ENCODE results near the gene FGF18. TPM values are rescaled to one million over a fixed set of nuclear protein-coding genes. Genes with fewer than 3 reads are reported as not detected.

Gene FGF18
- polyA plus RNA-seq, 3 donors, result not detected

DNA sequence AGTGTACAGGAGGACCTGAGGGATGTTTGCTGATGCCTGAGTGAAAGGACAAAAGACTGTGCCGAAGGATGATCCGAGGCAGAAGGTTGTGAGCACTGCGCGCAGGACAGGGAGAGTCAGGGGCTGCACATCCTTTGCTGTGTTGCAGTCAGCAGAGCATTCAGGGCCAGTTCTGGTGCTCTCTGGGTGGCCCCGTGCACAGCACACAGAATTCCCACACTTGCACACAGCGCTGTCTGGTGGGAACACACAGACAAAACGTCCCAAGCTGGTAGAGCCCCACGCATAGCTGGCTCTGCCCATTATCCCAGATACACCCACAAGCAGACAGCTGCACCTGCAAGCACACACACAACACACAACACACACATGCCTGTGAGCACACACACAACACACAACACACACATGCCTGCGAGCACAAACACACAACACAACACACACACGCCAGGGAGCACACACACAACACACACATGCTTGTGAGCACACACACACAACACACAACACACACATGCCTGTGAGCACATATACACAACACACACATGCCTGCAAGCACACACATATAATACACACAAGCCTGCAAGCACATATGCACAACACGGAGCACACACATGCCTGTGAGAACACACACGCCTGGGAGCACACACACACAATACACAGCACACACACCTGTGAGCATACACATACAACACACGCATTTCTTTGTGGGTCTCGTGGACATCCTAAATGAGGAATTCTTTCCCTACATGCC lies 74.4 kb downstream of the FGF18 start:
- intact Hi-C loops (cut with micrococcal nuclease), result no loop called here
- no peaks in the 10 kb centered on the region for H3K36me3 Mint-ChIP-seq
- Histone ChIP-seq H3K36me3 (replicated peaks in 1 of 2; ENCODE audit: control insufficient read depth in 1 of 2, insufficient read depth in 2 of 2, low read length in 2 of 2) (no peaks in the 10 kb centered on the region), H4K20me1 (ENCODE audit: insufficient read depth, low read length) (no peaks in the 10 kb centered on the region), H2AFZ (ENCODE audit: insufficient read depth, low read depth, low read length, poor library complexity, severe bottlenecking) (no peak overlapping the region), H3K9ac (ENCODE audit: insufficient read depth, low read length, poor library complexity, severe bottlenecking) (no peak overlapping the region), H3K4me2 (replicated peaks; ENCODE audit: extremely low read depth, low read length, poor library complexity, severe bottlenecking) (no peak overlapping the region), H3K27me3 (ENCODE audit: control insufficient read depth in 2 of 2, insufficient read depth in 2 of 2, low read length in 2 of 2) (no peaks in the 10 kb centered on the region), H3K4me3 (replicated peaks in 1 of 3; ENCODE audit: low read depth in 2 of 3, low read length in 3 of 3) (no peak overlapping the region), H3K4me1 (ENCODE audit: control insufficient read depth in 1 of 2, insufficient read depth in 2 of 2, low read length in 2 of 2) (no peaks in the 10 kb centered on the region), H3K27ac (ENCODE audit: low read depth in 1 of 2, low read length in 2 of 2) (no peak overlapping the region), H3K9me3 (replicated peaks in 1 of 2; ENCODE audit: control insufficient read depth in 1 of 2, insufficient read depth in 1 of 2, low read length in 2 of 2) (no peaks in the 10 kb centered on the region), H3K79me2 (ENCODE audit: insufficient read depth, low read length) (no peaks in the 10 kb centered on the region)
- peaks cover 0 to 2% (median 0%) of the 10 kb centered on the region in 7 donors for H3K9me3 Mint-ChIP-seq
- H3K27ac Mint-ChIP-seq, result no peak overlapping the region
- TF ChIP-seq, protein P1, sequence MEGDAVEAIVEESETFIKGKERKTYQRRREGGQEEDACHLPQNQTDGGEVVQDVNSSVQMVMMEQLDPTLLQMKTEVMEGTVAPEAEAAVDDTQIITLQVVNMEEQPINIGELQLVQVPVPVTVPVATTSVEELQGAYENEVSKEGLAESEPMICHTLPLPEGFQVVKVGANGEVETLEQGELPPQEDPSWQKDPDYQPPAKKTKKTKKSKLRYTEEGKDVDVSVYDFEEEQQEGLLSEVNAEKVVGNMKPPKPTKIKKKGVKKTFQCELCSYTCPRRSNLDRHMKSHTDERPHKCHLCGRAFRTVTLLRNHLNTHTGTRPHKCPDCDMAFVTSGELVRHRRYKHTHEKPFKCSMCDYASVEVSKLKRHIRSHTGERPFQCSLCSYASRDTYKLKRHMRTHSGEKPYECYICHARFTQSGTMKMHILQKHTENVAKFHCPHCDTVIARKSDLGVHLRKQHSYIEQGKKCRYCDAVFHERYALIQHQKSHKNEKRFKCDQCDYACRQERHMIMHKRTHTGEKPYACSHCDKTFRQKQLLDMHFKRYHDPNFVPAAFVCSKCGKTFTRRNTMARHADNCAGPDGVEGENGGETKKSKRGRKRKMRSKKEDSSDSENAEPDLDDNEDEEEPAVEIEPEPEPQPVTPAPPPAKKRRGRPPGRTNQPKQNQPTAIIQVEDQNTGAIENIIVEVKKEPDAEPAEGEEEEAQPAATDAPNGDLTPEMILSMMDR (IDR thresholded peaks at IDR 0.05), result no peak
- peaks cover 0 to 10% (median 6%) of the 10 kb centered on the region in 3 donors for H3K27me3 Mint-ChIP-seq (ENCODE audit: low read depth in 3 of 3)
- no peak for DNase-seq
- peaks cover 2% of the 10 kb centered on the region for H3K4me1 Mint-ChIP-seq
- no peak overlapping the region for H3K4me3 Mint-ChIP-seq
- 90% methylated on average over 13 of the region's 14 CpGs for WGBS (ENCODE audit: insufficient coverage)

DNA sequence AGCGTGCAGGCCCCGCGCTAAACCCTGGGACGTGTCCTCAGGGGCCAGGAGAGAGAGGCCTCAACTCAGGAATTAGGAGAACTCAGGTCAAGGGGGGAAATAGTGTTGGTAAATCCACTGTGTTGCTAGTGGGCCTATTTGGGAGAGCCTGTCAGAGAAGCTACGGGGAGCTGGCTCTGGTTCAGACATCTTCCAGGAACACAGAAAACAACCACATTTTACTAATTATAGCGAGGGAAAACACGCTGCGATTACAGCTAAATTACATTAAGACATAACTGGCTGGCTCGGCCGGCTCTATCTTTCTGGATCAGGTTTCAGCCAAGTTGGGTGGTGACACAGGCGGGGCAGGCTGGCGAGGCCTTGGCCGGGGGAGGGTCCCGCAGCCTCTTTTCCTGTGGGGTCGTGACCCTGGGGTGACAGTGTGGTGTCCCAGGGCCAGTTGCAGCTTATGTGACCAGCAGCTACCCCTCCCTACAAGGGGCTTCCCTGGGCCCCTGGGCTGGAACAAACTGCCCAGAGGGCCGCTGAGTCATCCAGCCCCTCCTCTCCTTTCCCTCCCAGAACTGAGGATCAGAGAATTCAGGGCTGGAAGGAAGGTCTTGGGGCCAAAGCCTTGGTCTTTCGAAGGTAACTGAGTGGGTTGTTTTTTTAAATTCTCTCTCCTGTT lies 75.1 kb downstream of the FGF18 start:
- TF ChIP-seq, protein P1 (IDR thresholded peaks at IDR 0.05), result no peak
- H3K4me1 Mint-ChIP-seq, result peaks cover 2% of the 10 kb centered on the region
- Histone ChIP-seq H3K9ac (ENCODE audit: insufficient read depth, low read length, poor library complexity, severe bottlenecking) (no peak overlapping the region), H3K9me3 (replicated peaks in 1 of 2; ENCODE audit: control insufficient read depth in 1 of 2, insufficient read depth in 1 of 2, low read length in 2 of 2) (no peaks in the 10 kb centered on the region), H3K27me3 (ENCODE audit: control insufficient read depth in 2 of 2, insufficient read depth in 2 of 2, low read length in 2 of 2) (no peaks in the 10 kb centered on the region), H4K20me1 (ENCODE audit: insufficient read depth, low read length) (no peaks in the 10 kb centered on the region), H3K4me1 (ENCODE audit: control insufficient read depth in 1 of 2, insufficient read depth in 2 of 2, low read length in 2 of 2) (no peaks in the 10 kb centered on the region), H3K4me2 (replicated peaks; ENCODE audit: extremely low read depth, low read length, poor library complexity, severe bottlenecking) (no peak overlapping the region), H3K36me3 (replicated peaks in 1 of 2; ENCODE audit: control insufficient read depth in 1 of 2, insufficient read depth in 2 of 2, low read length in 2 of 2) (no peaks in the 10 kb centered on the region), H3K4me3 (replicated peaks in 1 of 3; ENCODE audit: low read depth in 2 of 3, low read length in 3 of 3) (no peak overlapping the region), H2AFZ (ENCODE audit: insufficient read depth, low read depth, low read length, poor library complexity, severe bottlenecking) (no peak overlapping the region), H3K27ac (ENCODE audit: low read depth in 1 of 2, low read length in 2 of 2) (no peak overlapping the region), H3K79me2 (ENCODE audit: insufficient read depth, low read length) (no peaks in the 10 kb centered on the region)
- peaks cover 0 to 9% (median 4%) of the 10 kb centered on the region in 3 donors for H3K27me3 Mint-ChIP-seq (ENCODE audit: low read depth in 3 of 3)
- 31% methylated on average over 6 of the region's 17 CpGs for WGBS (ENCODE audit: insufficient coverage)
- peaks cover 0 to 2% (median 0%) of the 10 kb centered on the region in 7 donors for H3K9me3 Mint-ChIP-seq
- DNase-seq, result no peak
- no peaks in the 10 kb centered on the region for H3K36me3 Mint-ChIP-seq
- no peak overlapping the region for H3K4me3 Mint-ChIP-seq
- H3K27ac Mint-ChIP-seq, result no peak overlapping the region
- intact Hi-C loops (cut with micrococcal nuclease), result no loop called here
